Gastroesophageal sphincter (tissue), 4 donors: ENCODE results near the gene SPATA32. TPM values are rescaled to one million over a fixed set of nuclear protein-coding genes. Genes with fewer than 3 reads are reported as not detected.

Experiments
- ATAC-seq: fragments of 150-250 bp; one replicate; pipeline ENCODE4 v1.9.1; 2016; ENCODE audit warnings: mild to moderate bottlenecking, moderate library complexity
- H3K27ac ChIP-seq, 4 donors: fragments of 200-600 bp; sonication (generic) in 3 of 4; 1 replicate in 3 of 4; 2 replicates in 1 of 4; pipeline ENCODE4 v1.5.1; 2016 to 2019
- H3K27me3 ChIP-seq: fragments of 200-600 bp; sonication (generic); one replicate; pipeline ENCODE4 v1.5.1; 2019
- H3K36me3 ChIP-seq, 2 donors: fragments of 200-600 bp; sonication (generic); one replicate each; pipeline ENCODE4 v1.5.1; 2019; ENCODE audit warnings: control low read depth in 1 of 2
- H3K4me1 ChIP-seq, 3 donors: fragments of 200-600 bp; sonication (generic); 1 replicate in 2 of 3; 2 replicates in 1 of 3; pipeline ENCODE4 v1.5.1; 2016 to 2019; ENCODE audit warnings: control low read depth in 2 of 3
- H3K4me3 ChIP-seq, 2 donors: fragments of 200-600 bp; sonication (generic); one replicate each; pipeline ENCODE4 v1.5.1; 2019; ENCODE audit warnings: mild to moderate bottlenecking in 1 of 2, moderate library complexity in 1 of 2
- H3K9me3 ChIP-seq, 3 donors: fragments of 200-600 bp; sonication (generic); one replicate each; pipeline ENCODE4 v1.5.1; 2017 to 2019; ENCODE audit warnings: control low read depth in 2 of 3
- EP300 ChIP-seq: sonication (generic); formaldehyde crosslinking; IDR thresholded peaks from one replicate; pipeline ENCODE4 v1.6.1; 2017; ENCODE audit warnings: antibody characterized with exemption, mild to moderate bottlenecking
- POLR2A ChIP-seq, 2 donors: fragments of 450-650 bp; IDR thresholded peaks; one replicate each; pipeline ENCODE4 v1.6.1; 2017; ENCODE audit warnings: antibody characterized with exemption in 2 of 2, mild to moderate bottlenecking in 2 of 2, moderate library complexity in 1 of 2
- POLR2AphosphoS5 ChIP-seq: sonication (generic); formaldehyde crosslinking; IDR thresholded peaks from one replicate; pipeline ENCODE4 v1.6.1; 2017; ENCODE audit warnings: antibody characterized with exemption
- WGBS, 2 donors: methylation state at CpG; one replicate each; pipeline ENCODE4 v1.1.5; 2018; ENCODE audit warnings: low coverage in 1 of 2; 5-methylcytosine and 5-hydroxymethylcytosine counted together
- total RNA-seq, 4 donors: library from RNA; depleted of rRNA; stranded (reverse); fragments of >200 nt; gene quantifications; one replicate each; pipeline ENCODE4 v1.1.0, GENCODE V29; 2016
- TF ChIP-seq, protein P1 (sequence below), 4 experiments: fragments of 200-600 bp in 2 of 4; fragments of 450-650 bp in 2 of 4; sonication (generic) in 1 of 4; IDR thresholded peaks; one replicate each; pipeline ENCODE4 v1.5.1; 2017 to 2019; ENCODE audit warnings: antibody characterized with exemption in 4 of 4, mild to moderate bottlenecking in 2 of 4, moderate library complexity in 2 of 4

SPATA32 gene
- total RNA-seq, 4 donors from 2014 or later = not detected

DNA sequence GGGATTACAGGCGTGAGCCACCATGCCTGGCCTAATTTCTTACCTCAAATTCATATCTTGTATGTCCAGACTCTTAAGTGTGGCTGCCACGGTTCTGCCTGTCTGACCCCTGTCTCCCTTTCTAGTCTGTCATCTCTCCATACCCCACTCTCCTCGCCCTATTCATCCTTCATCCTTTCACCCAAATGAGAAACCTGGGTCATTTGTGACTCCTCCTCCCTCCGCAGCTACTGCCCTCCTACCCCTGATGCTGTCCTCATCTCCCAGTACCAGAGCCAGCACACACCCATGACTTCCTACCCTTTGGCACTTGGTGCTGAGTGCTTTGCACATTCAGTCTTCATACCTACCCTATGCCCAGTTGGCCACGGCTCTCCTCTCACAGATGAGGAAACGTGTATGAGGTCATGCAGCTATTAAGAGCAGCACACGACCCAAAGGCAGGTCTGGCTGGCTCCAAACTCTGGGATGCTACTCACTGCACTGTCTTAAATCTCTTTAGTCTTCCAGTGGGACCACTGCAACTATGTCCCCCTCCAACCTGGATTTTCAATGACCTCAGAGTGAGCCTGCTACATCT lies 1.6 kb downstream of the SPATA32 start:
- Histone ChIP-seq H3K4me3 (no peak overlapping the region), H3K4me1 (peaks cover 0 to 25% (median 9%) of the 10 kb centered on the region in 3 donors), H3K27me3 (no peaks in the 10 kb centered on the region), H3K27ac (no peak overlapping the region), H3K36me3 (peaks cover 0 to 21% of the 10 kb centered on the region in 2 donors), H3K9me3 (no peaks in the 10 kb centered on the region)
- 81 to 86% methylated on average over 6 to 7 of the region's 7 CpGs for WGBS, 2 donors
- TF ChIP-seq EP300 (no peak), POLR2A (IDR thresholded peaks at IDR 0.05) (no peak), POLR2AphosphoS5 (no peak)
- TF ChIP-seq, protein P1, sequence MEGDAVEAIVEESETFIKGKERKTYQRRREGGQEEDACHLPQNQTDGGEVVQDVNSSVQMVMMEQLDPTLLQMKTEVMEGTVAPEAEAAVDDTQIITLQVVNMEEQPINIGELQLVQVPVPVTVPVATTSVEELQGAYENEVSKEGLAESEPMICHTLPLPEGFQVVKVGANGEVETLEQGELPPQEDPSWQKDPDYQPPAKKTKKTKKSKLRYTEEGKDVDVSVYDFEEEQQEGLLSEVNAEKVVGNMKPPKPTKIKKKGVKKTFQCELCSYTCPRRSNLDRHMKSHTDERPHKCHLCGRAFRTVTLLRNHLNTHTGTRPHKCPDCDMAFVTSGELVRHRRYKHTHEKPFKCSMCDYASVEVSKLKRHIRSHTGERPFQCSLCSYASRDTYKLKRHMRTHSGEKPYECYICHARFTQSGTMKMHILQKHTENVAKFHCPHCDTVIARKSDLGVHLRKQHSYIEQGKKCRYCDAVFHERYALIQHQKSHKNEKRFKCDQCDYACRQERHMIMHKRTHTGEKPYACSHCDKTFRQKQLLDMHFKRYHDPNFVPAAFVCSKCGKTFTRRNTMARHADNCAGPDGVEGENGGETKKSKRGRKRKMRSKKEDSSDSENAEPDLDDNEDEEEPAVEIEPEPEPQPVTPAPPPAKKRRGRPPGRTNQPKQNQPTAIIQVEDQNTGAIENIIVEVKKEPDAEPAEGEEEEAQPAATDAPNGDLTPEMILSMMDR (IDR thresholded peaks at IDR 0.05) = no peak
- no peak for ATAC-seq

DNA sequence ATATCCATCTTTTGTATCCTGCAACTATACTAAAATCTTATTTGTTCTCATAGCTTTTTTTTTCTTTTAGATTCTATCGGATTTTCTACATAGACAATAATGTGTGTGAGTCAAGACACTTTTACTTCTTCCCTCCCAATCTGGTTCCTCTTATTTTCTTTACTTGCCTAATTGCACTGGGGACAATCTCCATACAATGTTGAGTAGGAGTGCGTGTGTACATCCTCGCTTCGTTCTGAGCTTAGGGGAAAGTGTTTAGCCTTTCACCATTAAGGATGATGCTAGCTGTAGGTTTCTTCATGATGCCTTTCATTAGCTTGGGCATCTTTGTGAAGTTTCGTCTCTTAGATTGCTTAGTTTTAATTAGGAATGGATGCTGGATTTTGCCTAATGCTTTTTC lies 2.9 kb downstream of the SPATA32 start:
- TF ChIP-seq POLR2A (IDR thresholded peaks at IDR 0.05) = no peak
- TF ChIP-seq EP300 = no peak
- TF ChIP-seq, protein P1 (IDR thresholded peaks at IDR 0.05) = no peak
- Histone ChIP-seq H3K4me3 (no peak overlapping the region), H3K27ac (no peak overlapping the region), H3K9me3 (no peaks in the 10 kb centered on the region), H3K4me1 (peaks cover 0 to 25% (median 9%) of the 10 kb centered on the region in 3 donors), H3K36me3 (peaks cover 0 to 8% of the 10 kb centered on the region in 2 donors), H3K27me3 (no peaks in the 10 kb centered on the region)
- WGBS, 2 donors = 65 to 82% methylated on average over 4 of the region's 5 CpGs
- ATAC-seq = no peak

DNA sequence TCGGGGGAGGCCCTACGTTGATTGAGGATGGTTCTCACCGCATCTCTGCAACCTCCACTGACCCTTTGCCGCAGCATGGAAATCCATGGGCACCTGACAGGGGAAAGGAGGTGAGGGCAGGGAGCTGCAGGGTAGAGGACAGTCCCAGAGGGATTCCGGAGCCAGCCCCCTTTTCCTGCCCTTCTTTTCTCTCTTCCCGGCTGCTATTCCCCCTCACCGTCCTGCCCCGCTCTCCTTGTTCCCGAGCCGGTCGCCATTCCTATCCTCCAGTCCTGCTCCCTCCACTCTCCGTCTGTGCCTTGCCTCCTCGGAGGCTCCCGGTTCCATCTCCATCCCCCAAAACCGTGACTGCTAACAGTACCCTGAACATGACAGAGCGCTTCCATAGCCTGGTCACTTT lies 4.8 kb downstream of the SPATA32 start:
- ATAC-seq = no peak
- no peaks in the 10 kb centered on the region for H3K9me3 ChIP-seq
- H3K4me1 ChIP-seq = peaks cover 0 to 11% (median 4%) of the 10 kb centered on the region in 3 donors
- H3K27ac ChIP-seq = no peak overlapping the region
- 54 to 80% methylated on average over 1 to 13 of the region's 16 CpGs for WGBS, 2 donors
- TF ChIP-seq POLR2A (IDR thresholded peaks at IDR 0.05) = no peak
- TF ChIP-seq, protein P1 (IDR thresholded peaks at IDR 0.05) = no peak
- no peak for TF ChIP-seq EP300
- TF ChIP-seq POLR2AphosphoS5 = no peak
- no peaks in the 10 kb centered on the region for H3K27me3 ChIP-seq
- H3K4me3 ChIP-seq = no peak overlapping the region
- H3K36me3 ChIP-seq = no peaks in the 10 kb centered on the region

DNA sequence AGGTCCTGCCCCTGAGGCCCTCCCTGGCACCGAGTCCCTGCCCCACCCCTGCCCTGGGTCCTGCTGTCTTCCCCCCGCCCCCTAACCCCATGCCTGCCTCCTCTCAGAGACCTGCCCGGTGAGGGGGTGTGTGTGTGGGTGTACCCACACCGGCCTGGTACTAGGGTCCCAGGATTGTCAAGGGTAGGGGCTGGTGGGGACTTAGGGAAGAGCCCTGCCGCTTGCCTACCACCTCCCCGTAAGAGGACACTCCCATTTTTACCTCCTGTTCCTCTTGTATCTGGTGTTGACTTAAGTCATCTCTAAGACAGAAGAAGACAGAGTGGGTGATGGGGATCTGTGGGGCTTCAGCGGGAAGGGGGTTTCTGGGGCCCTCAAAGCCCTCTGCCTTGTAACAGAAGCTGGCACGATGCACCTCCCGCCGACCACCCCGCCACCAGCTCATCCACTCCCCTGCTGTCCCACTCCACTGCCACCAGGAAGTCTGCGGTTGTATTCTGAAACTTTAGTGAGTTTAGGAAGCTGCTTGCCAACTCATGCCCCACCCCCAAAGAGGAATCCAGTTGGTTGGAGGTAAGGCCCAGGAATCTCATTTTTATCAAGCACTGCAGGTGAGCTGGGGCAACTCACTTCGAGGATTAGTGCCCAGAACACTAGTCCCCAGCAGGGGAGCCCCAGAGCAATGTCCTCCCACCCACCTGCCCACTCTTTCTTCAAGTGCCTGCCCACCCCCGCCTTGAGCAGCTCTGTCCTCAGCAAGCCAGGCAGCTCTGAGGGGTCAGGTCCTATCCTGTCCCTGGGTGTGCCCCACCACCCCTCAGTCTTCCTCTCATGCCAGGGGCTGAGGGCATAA lies 5.6 kb downstream of the SPATA32 start:
- ATAC-seq = no peak
- WGBS, 2 donors = 40 to 92% methylated on average over 1 to 2 of the region's 14 CpGs

More for the DNA sequence above, 5.6 kb downstream of the SPATA32 start:
- TF ChIP-seq EP300 = no peak
- no peak for TF ChIP-seq POLR2A (IDR thresholded peaks at IDR 0.05)
- TF ChIP-seq, protein P1 (IDR thresholded peaks at IDR 0.05) = no peak
- TF ChIP-seq POLR2AphosphoS5 = no peak
- Histone ChIP-seq H3K27ac (no peak overlapping the region), H3K4me1 (peaks cover 0 to 3% (median 1%) of the 10 kb centered on the region in 3 donors), H3K36me3 (no peaks in the 10 kb centered on the region), H3K9me3 (no peaks in the 10 kb centered on the region), H3K27me3 (no peaks in the 10 kb centered on the region), H3K4me3 (no peak overlapping the region)
